ENCODE data around the gene RNF224.

Gene RNF224

GRCh38 chr9:137232101-137232500 lies 4.8 kb downstream of the RNF224 start:
- TF ChIP-seq GATA3 (IDR thresholded peaks at IDR 0.05; ENCODE audit: low read depth, low read length) (no peak), GATA2 (IDR thresholded peaks at IDR 0.05; ENCODE audit: low read depth, low read length) (no peak)

- TF ChIP-seq GATA3 (IDR thresholded peaks at IDR 0.05; ENCODE audit: low read depth, low read length): no peak
- TF ChIP-seq GATA2 (IDR thresholded peaks at IDR 0.05; ENCODE audit: low read depth, low read length): no peak
Measured at GRCh38 chr9:137232510-137232909, 5.2 kb downstream of the RNF224 start.

- TF ChIP-seq GATA3 (IDR thresholded peaks at IDR 0.05; ENCODE audit: low read depth, low read length): no peak
- TF ChIP-seq GATA2 (IDR thresholded peaks at IDR 0.05; ENCODE audit: low read depth, low read length): no peak
Measured at GRCh38 chr9:137233143-137233980, 6.1 kb downstream of the RNF224 start.

GRCh38 chr9:137234055-137234697 lies 6.9 kb downstream of the RNF224 start:
- TF ChIP-seq GATA2 (IDR thresholded peaks at IDR 0.05; ENCODE audit: low read depth, low read length) (no peak), GATA3 (IDR thresholded peaks at IDR 0.05; ENCODE audit: low read depth, low read length) (no peak)

GRCh38 chr9:137234758-137235423 lies 7.6 kb downstream of the RNF224 start:
- TF ChIP-seq GATA2 (IDR thresholded peaks at IDR 0.05; ENCODE audit: low read depth, low read length) (no peak), GATA3 (IDR thresholded peaks at IDR 0.05; ENCODE audit: low read depth, low read length) (no peak)

GRCh38 chr9:137235424-137236237 lies 8.3 kb downstream of the RNF224 start:
- no peak for TF ChIP-seq GATA2 (IDR thresholded peaks at IDR 0.05; ENCODE audit: low read depth, low read length)
- no peak for TF ChIP-seq GATA3 (IDR thresholded peaks at IDR 0.05; ENCODE audit: low read depth, low read length)

- TF ChIP-seq GATA2 (IDR thresholded peaks at IDR 0.05; ENCODE audit: low read depth, low read length) (no peak), GATA3 (IDR thresholded peaks at IDR 0.05; ENCODE audit: low read depth, low read length) (no peak)
Measured at GRCh38 chr9:137236238-137236935, 9.1 kb downstream of the RNF224 start.

- no peak for TF ChIP-seq GATA3 (IDR thresholded peaks at IDR 0.05; ENCODE audit: low read depth, low read length)
Measured at GRCh38 chr9:137236936-137237421, 9.7 kb downstream of the RNF224 start.

GRCh38 chr9:137237759-137238726 lies 10.7 kb downstream of the RNF224 start:
- TF ChIP-seq GATA3 (IDR thresholded peaks at IDR 0.05; ENCODE audit: low read depth, low read length) (no peak), GATA2 (IDR thresholded peaks at IDR 0.05; ENCODE audit: low read depth, low read length) (no peak)

- TF ChIP-seq GATA3 (IDR thresholded peaks at IDR 0.05; ENCODE audit: low read depth, low read length): no peak
- TF ChIP-seq GATA2 (IDR thresholded peaks at IDR 0.05; ENCODE audit: low read depth, low read length): no peak
Measured at GRCh38 chr9:137240318-137240840, 13.1 kb downstream of the RNF224 start.

- TF ChIP-seq GATA3 (IDR thresholded peaks at IDR 0.05; ENCODE audit: low read depth, low read length): no peak
- no peak for TF ChIP-seq GATA2 (IDR thresholded peaks at IDR 0.05; ENCODE audit: low read depth, low read length)
Measured at GRCh38 chr9:137240841-137241489, 13.7 kb downstream of the RNF224 start, which contains the start of gene TUBB4B. Gene TUBB4B (plus strand): TSS chr9:137241287. CDS start chr9:137241361, 74 bp downstream.

Data from SH-SY5Y (cell line).